Body of pancreas (tissue), 4 donors: Measurements from ENCODE around the gene OR2A12. TPM values are rescaled to one million over a fixed set of nuclear protein-coding genes. Genes with fewer than 3 reads are reported as not detected.

ENCODE experiments used
- ATAC-seq: fragments of 150-250 bp; one replicate; pipeline ENCODE4 v1.9.1; 2016
- DNase-seq, 4 donors: peaks; one replicate each; pipeline ENCODE4 v3.0.0-alpha.2; 2019
- H3K27ac ChIP-seq, 4 donors: fragments of 200-600 bp; sonication (generic); 1 replicate in 3 of 4; 2 replicates in 1 of 4; pipeline versions ENCODE4 v1.5.1 to v1.6.1; 2016 to 2019; ENCODE audit warnings: mild to moderate bottlenecking in 1 of 4, mixed read lengths in 1 of 4, moderate library complexity in 1 of 4
- H3K27me3 ChIP-seq, 2 donors: fragments of 200-600 bp; sonication (generic); one replicate each; pipeline ENCODE4 v1.6.0; 2016; ENCODE audit warnings: mild to moderate bottlenecking in 1 of 2
- H3K36me3 ChIP-seq, 2 donors: fragments of 200-600 bp; sonication (generic); replicated peaks in 1 of 2; 2 replicates each; pipeline ENCODE4 v1.5.1; 2016; ENCODE audit warnings: low read depth in 2 of 2; ENCODE audit not compliant: insufficient read depth in 1 of 2
- H3K4me1 ChIP-seq: fragments of 200-600 bp; sonication (generic); one replicate; pipeline ENCODE4 v1.6.0; 2016
- H3K4me3 ChIP-seq, 2 donors: fragments of 200-600 bp; sonication (generic); 1 replicate in 1 of 2; 2 replicates in 1 of 2; pipeline ENCODE4 v1.5.1; 2016 to 2019
- H3K9me3 ChIP-seq, 3 donors: fragments of 200-600 bp; sonication (generic); 1 replicate in 2 of 3; 2 replicates in 1 of 3; pipeline ENCODE4 v1.5.1; 2016
- CTCF ChIP-seq, 7 experiments: fragments of 450-650 bp in 4 of 7; fragments of 200-600 bp in 3 of 7; sonication (generic) in 3 of 7; IDR thresholded peaks; one replicate each; pipeline ENCODE4 v1.5.1; 2016 to 2019; ENCODE audit warnings: antibody characterized with exemption in 7 of 7
- POLR2A ChIP-seq, 3 donors: fragments of 450-650 bp; IDR thresholded peaks; one replicate each; pipeline ENCODE4 v1.6.1; 2016; ENCODE audit warnings: antibody characterized with exemption in 3 of 3, mild to moderate bottlenecking in 2 of 3
- WGBS, 2 donors: methylation state at CpG; one replicate each; pipeline ENCODE4 v1.1.5; 2017; 5-methylcytosine and 5-hydroxymethylcytosine counted together
- intact Hi-C: fragments of 100-400 bp; cut with DNase I; formaldehyde crosslinking; loops from one replicate; pipeline ENCODE4 v1.15.1; 2023
- small RNA-seq: library from RNA; depleted of rRNA; stranded (forward); fragments of <200 nt; gene quantifications from one replicate; pipeline ENCODE3, GENCODE V24; 2016
- total RNA-seq, 2 donors: library from RNA; depleted of rRNA; stranded (reverse); fragments of >200 nt; gene quantifications; one replicate each; pipeline ENCODE4 v1.1.0, GENCODE V29; 2016

OR2A12 gene
- total RNA-seq, 2 donors from 2014 or later, result not detected

DNA sequence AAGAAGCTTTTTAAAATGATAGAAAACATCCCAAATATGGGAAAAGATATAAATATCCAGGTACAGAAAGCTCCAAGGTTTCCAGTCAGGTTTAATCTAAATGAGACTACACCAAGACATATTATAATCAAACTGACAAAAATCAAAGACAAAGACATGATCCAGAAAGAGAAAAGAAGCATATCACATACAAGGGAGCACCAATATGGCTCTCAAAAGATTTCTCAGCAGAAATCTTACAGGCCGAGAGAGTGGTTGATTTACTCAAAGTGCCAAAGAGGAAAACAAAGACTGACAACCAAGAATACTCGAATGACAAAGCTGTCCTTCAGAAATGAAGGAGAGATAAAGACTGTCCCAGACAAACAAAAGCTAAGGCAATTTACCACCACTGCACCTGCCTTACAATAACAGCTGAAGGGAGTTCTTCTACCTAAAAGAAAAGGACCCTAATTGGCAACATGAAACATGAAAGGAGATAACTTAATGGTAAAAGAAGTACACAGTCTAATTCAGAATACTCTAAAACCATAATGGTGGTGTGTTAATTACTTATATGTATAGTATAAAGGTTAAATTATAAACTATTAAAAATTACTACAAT is 62.2 kb downstream of the OR2A12 start:
- no peak for TF ChIP-seq POLR2A (IDR thresholded peaks at IDR 0.05)
- TF ChIP-seq CTCF (IDR thresholded peaks at IDR 0.05), result no peak
- Histone ChIP-seq H3K4me1 (no peaks in the 10 kb centered on the region), H3K27ac (no peak overlapping the region), H3K9me3 (peaks cover 0 to 17% (median 0%) of the 10 kb centered on the region in 3 donors), H3K4me3 (no peak overlapping the region), H3K27me3 (no peaks in the 10 kb centered on the region), H3K36me3 (no peaks in the 10 kb centered on the region)
- DNase-seq (no peak), ATAC-seq (no peak)
- WGBS, 2 donors, result 61 to 72% methylated on average over 2 of the region's 2 CpGs
- intact Hi-C loops, result no loop called here

Small RNAs within 50 kb of the gene (small RNA-seq; reads per million reads assigned to genes)
- not detected for gene OR2A41P

Other genes starting within 250 kb of the OR2A12 start
- 10 to 100 TPM; 15.8 to 21.0 TPM for gene TCAF1, start 184.1 kb upstream of the OR2A12 start, total RNA-seq
- not detected for gene OR2F2, start 151.0 kb upstream of the OR2A12 start, total RNA-seq
- gene OR2F1, start 131.4 kb upstream of the OR2A12 start, total RNA-seq, result not detected
- gene OR6B1, start 86.0 kb upstream of the OR2A12 start, total RNA-seq, result not detected
- gene OR2A5, start 37.3 kb upstream of the OR2A12 start, total RNA-seq, result not detected
- not detected for gene OR2A25, start 16.5 kb upstream of the OR2A12 start, total RNA-seq
- not detected for gene OR2A2, start 23.3 kb downstream of the OR2A12 start, total RNA-seq
- not detected for gene OR2A14, start 36.9 kb downstream of the OR2A12 start, total RNA-seq
- 10 to 100 TPM in 1 of 2 donors, 1 to 10 TPM in 1; 6.5 to 19.1 TPM for gene CTAGE4, start 97.2 kb downstream of the OR2A12 start, total RNA-seq
- gene ARHGEF35, start 109.6 kb downstream of the OR2A12 start, total RNA-seq, result 1 to 10 TPM; 5.3 to 5.4 TPM
- gene OR2A42, start 153.3 kb downstream of the OR2A12 start, total RNA-seq, result not detected
- gene OR2A7, start 178.5 kb downstream of the OR2A12 start, total RNA-seq, result 10 to 100 TPM in 1 of 2 donors, 1 to 10 TPM in 1; 4.9 to 14.5 TPM
- 1 to 10 TPM in 1 of 2 donors, not detected in 1; 3.4 TPM for gene CTAGE8, start 183.0 kb downstream of the OR2A12 start, total RNA-seq
- not detected for gene OR2A1, start 226.1 kb downstream of the OR2A12 start, total RNA-seq